Liver (tissue), 3 donors: Measurements from ENCODE around the gene RAPGEF6.

ENCODE experiments used
- ATF3 ChIP-seq: IDR thresholded peaks from 2 replicates; pipeline ENCODE4 v1.6.1; 2016; ENCODE audit warnings: antibody characterized with exemption
- CTCF ChIP-seq: fragments of 150-350 bp; IDR thresholded peaks from 2 replicates; pipeline ENCODE4 v1.5.1; 2017; ENCODE audit warnings: improper control_type of control experiment, low read depth, low read length; ENCODE audit not compliant: missing input control
- FOXA1 ChIP-seq: IDR thresholded peaks from 2 replicates; pipeline ENCODE4 v1.6.1; 2016; ENCODE audit warnings: antibody characterized with exemption
- HNF4A ChIP-seq, 2 donors: conservative IDR thresholded peaks; 2 replicates each; pipeline ENCODE4 v1.6.1; 2016; ENCODE audit warnings: antibody characterized with exemption in 2 of 2, mild to moderate bottlenecking in 2 of 2
- JUND ChIP-seq, 2 donors: IDR thresholded peaks; 2 replicates each; pipeline ENCODE4 v1.6.1; 2016; ENCODE audit warnings: antibody characterized with exemption in 2 of 2
- MAX ChIP-seq: IDR thresholded peaks from 2 replicates; pipeline ENCODE4 v1.6.1; 2016; ENCODE audit warnings: antibody characterized with exemption
- NR2F2 ChIP-seq: IDR thresholded peaks from 2 replicates; pipeline ENCODE4 v1.6.1; 2016; ENCODE audit warnings: antibody characterized with exemption
- REST ChIP-seq: IDR thresholded peaks from 2 replicates; pipeline ENCODE4 v1.6.1; 2016; ENCODE audit warnings: antibody characterized with exemption, mild to moderate bottlenecking
- SP1 ChIP-seq: IDR thresholded peaks from 2 replicates; pipeline ENCODE4 v1.6.1; 2018; ENCODE audit warnings: antibody characterized with exemption, mild to moderate bottlenecking
- TAF1 ChIP-seq: conservative IDR thresholded peaks from 2 replicates; pipeline ENCODE4 v1.6.1; 2016; ENCODE audit warnings: antibody characterized with exemption, mild to moderate bottlenecking
- YY1 ChIP-seq: IDR thresholded peaks from 2 replicates; pipeline ENCODE4 v1.6.1; 2016; ENCODE audit warnings: antibody characterized with exemption, mild to moderate bottlenecking
- donor health status: healthy.
- donor health status: healthy.

- TF ChIP-seq CTCF (no peak), JUND (IDR thresholded peaks at IDR 0.05) (no peak), REST (no peak), TAF1 (no peak), YY1 (no peak), FOXA1 (no peak), SP1 (no peak), ATF3 (no peak), MAX (no peak), HNF4A (conservative IDR thresholded peaks at IDR 0.05) (no peak), NR2F2 (no peak)
Observed at GRCh38 chr5:131563434-131564228, 71.4 kb downstream of the RAPGEF6 start.
